ENCODE measurements around the gene SEBOX. TPM values are rescaled to one million over a fixed set of nuclear protein-coding genes. Genes with fewer than 3 reads are reported as not detected.
A peak's percentile ranks its signal among the peaks of the same experiment; 100 is the strongest.

SEBOX gene
- total RNA-seq, 1 donor from 2014 or later: not detected

GRCh38 chr17:28407974-28408306 is 42.9 kb upstream of the SEBOX start:
- Histone ChIP-seq H3K36me3 (ENCODE audit: insufficient read depth, low read length) (no peaks in the 10 kb centered on the region), H3K4me2 (ENCODE audit: low read length) (no peak overlapping the region), H3K4me3 (ENCODE audit: insufficient read depth, low read depth, low read length) (no peak overlapping the region), H3K27ac (ENCODE audit: low read depth, low read length) (no peak overlapping the region), H3K27me3 (ENCODE audit: insufficient read depth, low read length) (peaks cover 11% of the 10 kb centered on the region), H3K9ac (ENCODE audit: low read length) (no peak overlapping the region), H3K9me3 (ENCODE audit: insufficient read depth, low read depth, low read length) (no peaks in the 10 kb centered on the region), H4K20me1 (ENCODE audit: insufficient read depth, low read length) (peaks cover 5% of the 10 kb centered on the region), H2AFZ (ENCODE audit: low read depth, low read length) (no peak overlapping the region), H3K4me1 (ENCODE audit: insufficient read depth, low read length) (peaks cover 6% of the 10 kb centered on the region), H3K79me2 (ENCODE audit: insufficient read depth, low read length) (no peaks in the 10 kb centered on the region)
- Mint-ChIP-seq H3K27ac (ENCODE audit: unreplicated experiment) (no peak overlapping the region), H3K9me3 (ENCODE audit: unreplicated experiment) (peaks cover 2% of the 10 kb centered on the region), H3K27me3 (ENCODE audit: low read depth, unreplicated experiment) (peaks cover 36% of the 10 kb centered on the region), H3K36me3 (ENCODE audit: low read depth, unreplicated experiment) (no peaks in the 10 kb centered on the region), H3K4me1 (ENCODE audit: low read depth, unreplicated experiment) (peaks cover 2% of the 10 kb centered on the region), H3K4me3 (ENCODE audit: unreplicated experiment) (no peak overlapping the region)
- FAIRE-seq: no peak
- TF ChIP-seq CTCF (IDR thresholded peaks at IDR 0.05; ENCODE audit: insufficient read depth, low read depth, low read length): no peak
- TF ChIP-seq EZH2 (IDR thresholded peaks at IDR 0.05; ENCODE audit: insufficient read depth, low read length): no peak
- no peak for DNase-seq (ENCODE audit: low read depth)

- peaks cover 2% of the 10 kb centered on the region for H3K4me1 Mint-ChIP-seq (ENCODE audit: low read depth, unreplicated experiment)
- no peak overlapping the region for H3K27ac ChIP-seq (ENCODE audit: low read depth, low read length)
Measured at GRCh38 chr17:28407130-28407973, 42.4 kb upstream of the SEBOX start.

GRCh38 chr17:28406473-28406814 is 41.4 kb upstream of the SEBOX start:
- Histone ChIP-seq H3K79me2 (ENCODE audit: insufficient read depth, low read length) (no peaks in the 10 kb centered on the region), H3K27me3 (ENCODE audit: insufficient read depth, low read length) (peaks cover 8% of the 10 kb centered on the region), H2AFZ (ENCODE audit: low read depth, low read length) (peak overlapping the region; percentile 92), H3K4me1 (ENCODE audit: insufficient read depth, low read length) (peaks cover 6% of the 10 kb centered on the region), H3K9me3 (ENCODE audit: insufficient read depth, low read depth, low read length) (no peaks in the 10 kb centered on the region), H3K36me3 (ENCODE audit: insufficient read depth, low read length) (no peaks in the 10 kb centered on the region), H3K4me3 (ENCODE audit: insufficient read depth, low read depth, low read length) (peak overlapping the region; percentile 63), H3K9ac (ENCODE audit: low read length) (peak overlapping the region; percentile 47), H3K4me2 (ENCODE audit: low read length) (peak overlapping the region; percentile 98), H4K20me1 (ENCODE audit: insufficient read depth, low read length) (peaks cover 5% of the 10 kb centered on the region), H3K27ac (ENCODE audit: low read depth, low read length) (no peak overlapping the region)
- H3K27ac Mint-ChIP-seq (ENCODE audit: unreplicated experiment): no peak overlapping the region
- H3K9me3 Mint-ChIP-seq (ENCODE audit: unreplicated experiment): no peaks in the 10 kb centered on the region
- H3K36me3 Mint-ChIP-seq (ENCODE audit: low read depth, unreplicated experiment): peaks cover 2% of the 10 kb centered on the region
- DNase-seq (ENCODE audit: low read depth) (no peak), FAIRE-seq (no peak)
- peaks cover 29% of the 10 kb centered on the region for H3K27me3 Mint-ChIP-seq (ENCODE audit: low read depth, unreplicated experiment)
- TF ChIP-seq CTCF (IDR thresholded peaks at IDR 0.05; ENCODE audit: insufficient read depth, low read depth, low read length) (no peak), EZH2 (IDR thresholded peaks at IDR 0.05; ENCODE audit: insufficient read depth, low read length) (no peak)
- H3K4me3 Mint-ChIP-seq (ENCODE audit: unreplicated experiment): peak overlapping the region; percentile 81
- H3K4me1 Mint-ChIP-seq (ENCODE audit: low read depth, unreplicated experiment): peaks cover 2% of the 10 kb centered on the region

More at GRCh38 chr17:28407130-28407973, 42.4 kb upstream of the SEBOX start:
- no peaks in the 10 kb centered on the region for H3K36me3 Mint-ChIP-seq (ENCODE audit: low read depth, unreplicated experiment)
- no peaks in the 10 kb centered on the region for H3K9me3 Mint-ChIP-seq (ENCODE audit: unreplicated experiment)
- H3K4me1 ChIP-seq (ENCODE audit: insufficient read depth, low read length): peaks cover 6% of the 10 kb centered on the region
- H3K36me3 ChIP-seq (ENCODE audit: insufficient read depth, low read length): no peaks in the 10 kb centered on the region
- H3K4me3 Mint-ChIP-seq (ENCODE audit: unreplicated experiment): peak overlapping the region; percentile 60
- DNase-seq (ENCODE audit: low read depth) (no peak), FAIRE-seq (no peak)
- no peak overlapping the region for H2AFZ ChIP-seq (ENCODE audit: low read depth, low read length)
- no peaks in the 10 kb centered on the region for H3K9me3 ChIP-seq (ENCODE audit: insufficient read depth, low read depth, low read length)
- H3K27me3 ChIP-seq (ENCODE audit: insufficient read depth, low read length): peaks cover 10% of the 10 kb centered on the region
- no peak overlapping the region for H3K27ac Mint-ChIP-seq (ENCODE audit: unreplicated experiment)
- no peaks in the 10 kb centered on the region for H3K79me2 ChIP-seq (ENCODE audit: insufficient read depth, low read length)
- peaks cover 5% of the 10 kb centered on the region for H4K20me1 ChIP-seq (ENCODE audit: insufficient read depth, low read length)
- H3K4me2 ChIP-seq (ENCODE audit: low read length): no peak overlapping the region
- H3K4me3 ChIP-seq (ENCODE audit: insufficient read depth, low read depth, low read length): no peak overlapping the region
- H3K9ac ChIP-seq (ENCODE audit: low read length): no peak overlapping the region
- H3K27me3 Mint-ChIP-seq (ENCODE audit: low read depth, unreplicated experiment): peaks cover 38% of the 10 kb centered on the region
- TF ChIP-seq EZH2 (IDR thresholded peaks at IDR 0.05; ENCODE audit: insufficient read depth, low read length): no peak

Data from astrocyte (in vitro differentiated cells and primary cell).